GM21381 (cell line): Measurements from ENCODE around the gene XRCC4.
"Not testable (repeated sequence)": the region's sequence is repeated elsewhere in the genome, so short reads cannot be mapped to it uniquely, and the experiment has no call there.

Experiments
- ATAC-seq: cut with Tn5 transposase; IDR thresholded peaks from one replicate; pipeline ENCODE4 v1.9.1; 2021; ENCODE audit warnings: mild to moderate bottlenecking, moderate library complexity; ENCODE audit not compliant: unreplicated experiment

Gene XRCC4

GRCh38 chr5:83107692-83108420, 30.5 kb downstream of the XRCC4 start:
- ATAC-seq: no peak

GRCh38 chr5:83109380-83109779, 32.0 kb downstream of the XRCC4 start:
- ATAC-seq: no peak

- ATAC-seq: no peak
These were observed 38.5 kb downstream of the XRCC4 start for GRCh38 chr5:83115816-83116215.

GRCh38 chr5:83118471-83118870, 41.1 kb downstream of the XRCC4 start:
- no peak for ATAC-seq

GRCh38 chr5:83118976-83119375, 41.6 kb downstream of the XRCC4 start:
- ATAC-seq: no peak

GRCh38 chr5:83124593-83124992, 47.2 kb downstream of the XRCC4 start:
- no peak for ATAC-seq

- no peak for ATAC-seq
These were observed 48.2 kb downstream of the XRCC4 start for GRCh38 chr5:83125560-83125959.

GRCh38 chr5:83126501-83126900, 49.2 kb downstream of the XRCC4 start:
- no peak for ATAC-seq

GRCh38 chr5:83133797-83134196, 56.5 kb downstream of the XRCC4 start:
- ATAC-seq: no peak

- ATAC-seq: no peak
These were observed 65.2 kb downstream of the XRCC4 start for GRCh38 chr5:83142526-83142925.

- no peak for ATAC-seq
These were observed 67.9 kb downstream of the XRCC4 start for GRCh38 chr5:83145241-83145640.

- no peak for ATAC-seq
These were observed 68.6 kb downstream of the XRCC4 start for GRCh38 chr5:83145882-83146331.

GRCh38 chr5:83146441-83146840, 69.1 kb downstream of the XRCC4 start:
- ATAC-seq: no peak

- no peak for ATAC-seq
These were observed 70.2 kb downstream of the XRCC4 start for GRCh38 chr5:83147593-83147992.

GRCh38 chr5:83148370-83148769, 71.0 kb downstream of the XRCC4 start:
- no peak for ATAC-seq

- no peak for ATAC-seq
These were observed 72.3 kb downstream of the XRCC4 start for GRCh38 chr5:83149671-83150070.

- no peak for ATAC-seq
These were observed 74.5 kb downstream of the XRCC4 start for GRCh38 chr5:83151821-83152220.

GRCh38 chr5:83152996-83153395, 75.6 kb downstream of the XRCC4 start:
- ATAC-seq: not testable (repeated sequence)

GRCh38 chr5:83156001-83156400, 78.7 kb downstream of the XRCC4 start:
- no peak for ATAC-seq

GRCh38 chr5:83157163-83157562, 79.8 kb downstream of the XRCC4 start:
- ATAC-seq: no peak

GRCh38 chr5:83162601-83163000, 85.3 kb downstream of the XRCC4 start:
- ATAC-seq: no peak

GRCh38 chr5:83167538-83167937, 90.2 kb downstream of the XRCC4 start:
- ATAC-seq: no peak
